Measurements from ENCODE around the gene CYP2U1.
"Not testable (repeated sequence)": the region's sequence is repeated elsewhere in the genome, so short reads cannot be mapped to it uniquely, and the experiment has no call there.

CYP2U1 gene

DNA sequence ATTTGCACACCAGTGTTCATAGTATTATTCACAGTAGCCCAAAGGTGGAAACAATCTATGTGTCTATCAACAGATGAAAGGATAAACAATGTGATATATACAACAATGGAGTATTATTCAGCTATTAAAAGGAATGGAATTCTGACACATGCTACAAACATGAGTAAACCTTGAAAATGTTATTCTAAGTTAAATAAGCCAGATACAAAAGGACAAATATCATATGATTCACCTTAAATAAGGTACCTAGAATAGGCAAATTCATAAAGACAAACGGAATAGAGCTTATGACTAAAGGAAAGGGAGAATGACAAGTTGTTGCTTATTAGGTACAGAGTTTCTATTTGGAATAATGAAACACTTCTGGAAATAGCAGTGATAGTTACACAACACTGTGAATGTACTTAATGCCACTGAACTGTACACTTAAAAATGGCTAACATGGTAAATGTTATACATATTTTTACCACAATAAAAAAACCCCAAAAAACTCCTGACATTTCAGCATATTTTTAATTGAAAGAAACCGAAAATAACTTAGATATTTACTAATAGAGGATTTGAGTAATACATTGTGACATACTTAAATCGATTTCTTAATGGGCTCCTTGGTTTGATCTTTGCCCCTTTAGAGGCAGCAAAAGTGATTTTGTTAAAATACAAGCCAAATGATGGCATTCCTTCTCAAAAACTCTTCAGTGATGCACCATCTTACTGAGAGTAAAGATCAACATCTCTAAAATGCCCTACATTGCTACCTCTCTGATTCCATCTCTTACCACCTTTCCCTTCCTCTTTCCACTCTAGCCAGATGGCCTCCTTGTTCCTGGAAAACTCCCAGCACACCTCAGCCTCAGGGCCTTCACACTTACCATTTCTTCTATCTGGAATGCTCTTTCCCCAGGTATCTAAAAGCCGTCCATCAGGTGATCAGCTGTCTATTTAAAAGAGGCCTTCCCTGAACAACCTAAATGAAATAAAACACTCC lies 8.6 kb upstream of the CYP2U1 start:
- no peak for FAIRE-seq

GRCh38 chr4:107925713-107926112 lies 5.6 kb upstream of the CYP2U1 start:
- not testable (repeated sequence) for FAIRE-seq

DNA sequence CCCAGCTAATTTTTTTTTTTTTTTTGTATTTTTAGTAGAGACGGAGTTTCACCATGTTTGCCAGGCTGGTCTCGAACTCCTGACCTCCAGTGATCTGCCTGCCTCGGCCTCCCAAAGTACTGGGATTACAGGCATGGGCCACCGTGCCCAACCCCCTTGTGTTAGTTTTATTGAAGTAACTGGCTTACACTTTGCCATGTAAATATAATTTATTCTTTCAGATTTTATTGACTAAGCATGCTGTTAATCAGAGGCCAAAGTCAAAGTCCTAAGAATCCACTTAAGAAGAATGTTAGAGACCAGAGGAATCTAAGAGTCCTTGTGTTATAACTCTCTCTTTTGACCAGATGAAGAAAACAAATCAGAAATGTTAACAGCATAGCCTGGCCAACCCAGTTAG lies 4.5 kb upstream of the CYP2U1 start:
- FAIRE-seq = not testable (repeated sequence)

- FAIRE-seq = no peak
Observed at GRCh38 chr4:107931775-107932321, 499 bp downstream of the CYP2U1 start.

DNA sequence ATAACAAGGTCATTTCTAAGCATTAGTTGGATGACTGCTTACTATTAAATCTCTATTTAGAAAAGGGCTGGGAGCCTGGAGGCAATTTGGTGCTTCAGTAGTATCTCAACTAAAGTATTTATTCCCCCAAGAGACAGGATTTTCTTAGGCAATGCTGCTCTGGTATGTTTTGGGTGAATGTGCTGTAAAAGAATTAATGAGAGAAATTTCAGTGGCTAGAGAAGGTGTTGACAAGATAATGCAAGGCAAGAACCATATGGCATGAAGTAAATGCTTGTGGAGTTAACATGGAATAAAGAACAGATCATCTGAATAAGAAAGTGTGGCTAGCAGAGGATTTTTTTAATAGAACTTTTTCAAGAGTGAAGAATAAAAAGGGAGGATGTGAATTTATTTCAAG lies 3.9 kb downstream of the CYP2U1 start:
- FAIRE-seq = no peak

GRCh38 chr4:107937040-107937439 lies 5.7 kb downstream of the CYP2U1 start:
- FAIRE-seq = no peak

DNA sequence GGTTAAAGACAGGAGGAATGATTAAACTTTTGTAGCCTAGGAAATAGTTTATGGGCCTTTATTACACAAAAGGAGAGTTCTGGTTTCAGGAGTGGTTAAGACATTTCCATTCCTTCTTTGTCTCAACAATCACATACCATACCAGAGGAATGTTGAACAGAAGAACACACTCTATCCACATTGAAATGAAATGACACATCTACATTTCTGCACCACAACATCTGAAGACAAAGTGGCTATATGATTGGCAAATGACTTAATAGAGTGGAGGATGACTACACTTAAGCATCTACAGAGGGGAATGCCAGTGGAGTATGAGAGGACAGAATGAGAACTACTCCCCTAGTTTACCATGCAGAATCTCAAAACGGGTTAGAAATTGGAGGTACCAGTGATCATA lies 8.0 kb downstream of the CYP2U1 start:
- no peak for FAIRE-seq

- FAIRE-seq = no peak
Observed at GRCh38 chr4:107945809-107946208, 14.5 kb downstream of the CYP2U1 start.

DNA sequence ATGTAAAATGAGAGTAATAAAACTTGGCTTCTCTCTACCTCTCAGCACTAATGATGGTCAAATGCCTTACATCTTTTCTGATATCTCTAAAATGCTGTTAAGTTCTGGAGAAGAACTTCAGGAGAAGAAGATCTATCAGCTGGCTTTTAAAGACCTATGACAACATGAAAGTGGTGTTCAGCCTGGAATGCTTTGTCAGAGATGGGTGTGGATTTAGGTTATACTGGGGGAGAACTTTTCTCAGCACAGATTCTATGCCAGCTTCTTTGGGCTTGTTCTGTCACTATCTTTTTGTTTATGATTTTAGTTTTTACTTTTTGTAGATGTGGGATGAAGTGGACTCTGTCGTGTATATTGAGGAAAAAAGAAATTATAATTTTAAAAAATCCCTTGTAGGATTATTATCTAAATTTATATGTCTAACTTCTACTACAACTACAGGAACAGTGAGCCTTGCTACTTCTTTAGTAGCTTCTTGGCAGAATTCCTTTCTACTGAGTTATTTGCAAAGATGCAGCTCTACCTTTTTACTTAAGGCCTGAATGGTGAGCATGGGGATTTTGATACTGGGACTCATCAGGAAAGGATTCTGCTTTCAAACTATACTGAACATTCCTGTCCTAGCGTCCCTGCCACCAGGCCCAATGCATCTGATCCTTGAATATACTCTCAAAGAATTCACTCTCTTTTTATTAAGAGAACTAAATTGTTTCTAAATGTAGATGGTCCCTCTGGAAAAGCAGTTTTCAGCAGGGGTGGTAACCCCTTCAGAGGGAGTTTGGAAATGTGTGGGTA lies 19.6 kb downstream of the CYP2U1 start:
- no peak for FAIRE-seq

- FAIRE-seq = no peak
Observed at GRCh38 chr4:107951551-107951950, 20.2 kb downstream of the CYP2U1 start.

DNA sequence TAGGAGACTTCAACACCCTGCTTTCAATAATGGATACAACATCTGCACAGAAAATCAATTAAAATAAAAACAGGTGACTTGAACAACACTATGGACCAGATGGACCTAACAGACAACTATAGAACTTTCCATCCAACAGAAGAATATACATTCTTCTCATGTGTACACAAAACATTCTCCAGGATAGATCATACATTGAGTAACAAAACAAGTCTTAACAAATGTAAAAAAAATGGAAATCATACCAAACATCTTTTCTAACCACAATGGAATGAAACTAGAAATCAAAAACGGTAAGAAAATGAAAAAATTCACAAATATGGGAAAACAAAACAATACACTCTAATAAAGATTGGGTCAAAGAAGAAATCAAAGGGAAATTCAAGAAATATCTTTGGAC lies 24.7 kb downstream of the CYP2U1 start:
- no peak for FAIRE-seq

GRCh38 chr4:107966903-107967302 lies 35.6 kb downstream of the CYP2U1 start:
- FAIRE-seq = no peak

DNA sequence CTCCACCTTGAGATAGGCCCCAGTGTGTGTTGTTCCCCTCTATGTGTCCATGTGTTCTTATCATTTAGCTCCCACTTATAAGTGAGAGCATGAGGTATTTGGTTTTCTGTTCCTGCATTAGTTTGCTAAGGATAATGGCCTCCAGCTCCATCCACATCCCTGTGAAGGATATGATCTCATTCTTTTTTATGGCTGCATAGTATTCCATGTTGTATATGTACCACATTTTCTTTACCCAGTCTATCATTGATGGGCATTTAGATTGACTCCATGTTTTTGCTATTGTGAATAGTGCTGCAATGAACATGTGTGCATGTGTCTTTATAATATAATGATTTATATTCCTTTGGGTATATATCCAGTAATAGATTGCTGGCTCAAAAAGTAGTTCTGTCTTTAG lies 36.2 kb downstream of the CYP2U1 start:
- not testable (repeated sequence) for FAIRE-seq

DNA sequence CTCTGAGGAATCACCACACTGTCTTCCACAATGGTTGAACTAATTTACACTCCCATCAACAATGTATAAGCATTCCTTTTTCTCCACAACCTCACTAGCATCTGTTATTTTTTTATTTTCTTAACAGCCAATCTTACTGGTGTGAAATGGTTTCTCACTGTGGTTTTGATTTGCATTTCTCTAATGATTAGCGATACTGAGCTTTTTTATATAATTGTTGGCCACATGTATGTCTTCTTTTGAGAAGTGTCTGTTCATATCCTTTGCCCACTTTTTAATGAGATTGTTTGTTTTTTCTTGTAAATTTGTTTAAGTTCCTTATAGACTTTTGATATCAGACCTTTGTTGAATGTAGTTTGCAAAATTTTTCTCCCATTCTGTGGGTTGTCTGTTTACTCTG lies 36.6 kb downstream of the CYP2U1 start:
- FAIRE-seq = not testable (repeated sequence)

GRCh38 chr4:107970063-107970798 lies 38.9 kb downstream of the CYP2U1 start:
- FAIRE-seq = no peak

DNA sequence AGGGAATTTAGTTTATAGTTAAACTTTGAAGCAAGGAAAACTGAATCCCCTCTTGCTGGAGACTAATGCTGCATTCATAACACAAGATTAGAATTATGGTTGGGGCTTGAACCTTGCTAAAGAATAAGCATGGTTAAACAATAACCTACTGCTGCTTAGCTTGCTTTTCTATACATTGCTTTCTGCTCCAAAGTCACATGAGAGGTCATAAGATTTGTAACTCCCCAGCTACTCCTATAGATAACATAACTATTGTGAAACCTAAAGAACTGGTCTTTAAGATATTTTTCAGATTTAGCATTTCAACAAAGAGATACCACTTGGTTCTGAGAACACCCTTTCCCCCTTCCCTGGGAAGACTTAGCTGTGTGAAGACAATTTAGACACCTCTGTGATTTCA lies 41.3 kb downstream of the CYP2U1 start:
- no peak for FAIRE-seq

- no peak for FAIRE-seq
Observed at GRCh38 chr4:107974523-107974922, 43.2 kb downstream of the CYP2U1 start.

DNA sequence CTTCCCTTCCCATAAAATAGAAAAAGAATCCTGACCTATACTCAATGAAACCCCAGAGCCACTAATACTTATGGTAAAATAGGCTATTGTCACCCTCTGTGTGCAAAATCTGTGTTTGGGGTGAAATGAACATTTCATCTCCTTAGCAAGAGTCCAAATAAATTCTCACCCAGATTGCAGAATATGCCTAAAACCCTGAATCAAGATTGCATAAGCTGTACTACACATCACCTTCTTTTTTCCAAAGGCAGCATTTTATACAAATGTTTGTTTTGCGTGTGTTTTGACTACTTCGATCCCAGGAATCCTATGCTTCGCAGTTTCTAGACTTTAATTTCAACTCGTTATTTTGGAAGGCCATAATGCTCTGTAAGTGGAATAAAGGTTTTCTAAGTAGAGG lies 46.1 kb downstream of the CYP2U1 start:
- no peak for FAIRE-seq

DNA sequence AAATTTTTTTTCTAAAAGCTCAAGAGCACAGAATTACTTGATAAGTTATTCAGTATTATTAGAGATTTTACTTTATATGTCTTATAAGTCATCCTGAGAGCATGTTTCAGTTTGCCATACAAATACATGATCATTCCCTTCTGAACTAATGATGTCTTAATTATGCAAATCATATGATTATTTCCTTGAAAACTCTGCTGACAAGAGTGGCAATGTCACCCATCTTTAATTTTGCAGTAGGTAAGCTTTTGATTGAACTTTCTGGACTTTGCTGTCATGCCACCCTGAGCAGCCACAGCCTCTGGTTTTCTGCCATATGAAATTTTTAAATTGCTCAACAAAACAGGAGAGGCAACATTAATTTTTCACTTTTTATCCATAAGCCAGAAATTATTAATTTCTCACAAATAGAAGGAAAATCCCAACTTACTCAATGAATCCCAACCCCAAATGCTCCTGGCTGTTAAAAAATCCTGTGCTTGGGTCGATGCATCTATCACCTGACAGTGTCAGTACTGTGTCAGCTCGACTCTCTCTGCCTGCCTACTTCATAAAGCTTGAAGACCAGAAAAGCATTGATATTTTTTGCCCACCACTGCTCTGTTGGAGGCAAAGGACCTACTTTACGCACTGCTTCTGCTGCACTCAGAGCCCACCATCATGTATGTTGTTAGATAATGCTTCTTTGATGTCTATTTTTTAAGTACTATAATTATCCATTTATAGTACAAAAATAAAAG lies 46.8 kb downstream of the CYP2U1 start:
- no peak for FAIRE-seq

GRCh38 chr4:107978716-107979451 lies 47.5 kb downstream of the CYP2U1 start:
- no peak for FAIRE-seq
